Activated CD4-positive, alpha-beta T cell treated with anti-CD3 and anti-CD28 coated beads for 24 hours (primary cell): ENCODE results near the gene MRPS30.
"Not testable (repeated sequence)": the region's sequence is repeated elsewhere in the genome, so short reads cannot be mapped to it uniquely, and the experiment has no call there.

ENCODE experiments used
- DNase-seq, 2 donors: peaks; one replicate each; pipeline ENCODE4 v3.0.0-alpha.2; 2020; ENCODE audit warnings: low read depth in 2 of 2

The MRPS30 gene

DNA sequence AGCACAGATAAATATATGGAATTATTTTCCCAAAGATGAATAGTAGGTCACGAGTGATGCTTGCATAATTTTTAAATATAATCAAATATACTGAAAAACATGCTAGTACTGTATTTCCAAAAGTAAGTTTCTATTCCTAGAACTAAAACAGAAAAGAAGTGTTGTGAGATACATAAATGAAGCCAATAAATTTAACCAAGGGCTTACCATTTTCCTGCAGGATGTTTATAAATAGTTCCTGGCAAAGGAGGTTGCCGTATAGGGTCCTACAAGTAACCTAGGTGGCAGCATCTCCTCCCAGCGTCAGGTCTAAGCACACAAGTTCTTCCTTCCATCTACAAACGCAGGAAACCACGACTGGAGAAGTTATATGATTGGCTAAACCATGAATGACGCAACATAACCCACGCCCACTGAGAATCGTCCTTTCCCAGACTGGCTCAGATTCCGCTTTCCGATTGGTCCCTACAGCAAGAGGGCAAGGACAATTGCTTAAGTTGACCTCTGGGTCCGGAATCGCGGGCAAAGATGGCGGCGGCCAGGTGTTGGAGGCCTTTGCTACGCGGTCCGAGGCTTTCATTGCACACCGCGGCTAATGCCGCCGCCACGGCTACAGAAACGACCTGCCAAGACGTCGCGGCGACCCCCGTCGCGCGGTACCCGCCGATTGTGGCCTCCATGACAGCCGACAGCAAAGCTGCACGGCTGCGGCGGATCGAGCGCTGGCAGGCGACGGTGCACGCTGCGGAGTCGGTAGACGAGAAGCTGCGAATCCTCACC lies at the start of gene MRPS30:
MRPS30 (plus strand) TSS at position 513 of the 780 bp plus-strand sequence; CDS start at position 529, 16 bp downstream.
- peak; percentile 78 to 83 for DNase-seq

DNA sequence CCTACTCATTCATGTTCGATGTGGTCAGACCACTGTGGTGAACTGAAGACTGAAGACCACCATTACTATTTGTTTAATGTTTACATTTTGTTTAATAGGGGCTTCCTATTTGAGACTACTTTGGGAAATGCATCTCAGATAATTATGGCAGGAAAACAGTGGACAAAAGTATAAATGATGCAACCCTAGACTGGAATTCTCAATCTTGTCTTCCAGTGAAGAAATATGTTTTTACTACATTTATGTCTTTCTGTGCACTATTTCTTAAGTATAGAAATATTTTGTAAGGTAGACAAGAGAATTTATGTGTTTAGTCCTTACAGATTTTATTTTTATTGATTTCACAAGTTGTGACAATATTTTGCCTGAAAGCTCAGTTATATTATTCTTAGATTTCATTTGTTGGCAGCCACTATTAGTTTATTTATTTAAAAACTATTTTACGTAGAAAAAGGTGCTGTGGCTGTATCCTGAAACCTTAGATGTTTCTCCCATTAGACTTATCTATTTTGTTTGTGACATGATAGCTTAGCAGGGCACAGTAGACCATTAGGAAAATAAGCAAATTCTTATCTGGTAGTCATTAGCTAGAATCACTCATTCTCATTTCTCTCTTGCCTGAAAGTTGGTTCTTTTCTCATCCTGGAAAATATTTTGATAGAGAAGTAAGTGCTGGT lies 39.4 kb upstream of the MRPS30 start:
- DNase-seq: no peak

DNA sequence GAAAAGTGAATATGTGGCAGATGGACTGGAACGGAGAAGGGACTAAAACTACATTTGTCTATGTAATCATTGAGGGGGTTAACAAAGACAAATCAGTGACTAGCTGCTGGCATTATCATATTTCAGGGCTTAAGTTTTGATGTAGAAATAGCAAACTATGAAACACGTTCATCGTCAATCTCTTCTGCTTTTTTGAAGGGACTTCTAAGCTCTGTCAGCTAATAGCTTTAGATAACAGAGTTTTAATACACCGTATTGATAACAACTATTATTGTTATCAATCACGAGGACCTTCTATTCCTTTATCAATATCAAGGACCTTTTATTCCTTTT lies 38.9 kb upstream of the MRPS30 start:
- no peak for DNase-seq

DNA sequence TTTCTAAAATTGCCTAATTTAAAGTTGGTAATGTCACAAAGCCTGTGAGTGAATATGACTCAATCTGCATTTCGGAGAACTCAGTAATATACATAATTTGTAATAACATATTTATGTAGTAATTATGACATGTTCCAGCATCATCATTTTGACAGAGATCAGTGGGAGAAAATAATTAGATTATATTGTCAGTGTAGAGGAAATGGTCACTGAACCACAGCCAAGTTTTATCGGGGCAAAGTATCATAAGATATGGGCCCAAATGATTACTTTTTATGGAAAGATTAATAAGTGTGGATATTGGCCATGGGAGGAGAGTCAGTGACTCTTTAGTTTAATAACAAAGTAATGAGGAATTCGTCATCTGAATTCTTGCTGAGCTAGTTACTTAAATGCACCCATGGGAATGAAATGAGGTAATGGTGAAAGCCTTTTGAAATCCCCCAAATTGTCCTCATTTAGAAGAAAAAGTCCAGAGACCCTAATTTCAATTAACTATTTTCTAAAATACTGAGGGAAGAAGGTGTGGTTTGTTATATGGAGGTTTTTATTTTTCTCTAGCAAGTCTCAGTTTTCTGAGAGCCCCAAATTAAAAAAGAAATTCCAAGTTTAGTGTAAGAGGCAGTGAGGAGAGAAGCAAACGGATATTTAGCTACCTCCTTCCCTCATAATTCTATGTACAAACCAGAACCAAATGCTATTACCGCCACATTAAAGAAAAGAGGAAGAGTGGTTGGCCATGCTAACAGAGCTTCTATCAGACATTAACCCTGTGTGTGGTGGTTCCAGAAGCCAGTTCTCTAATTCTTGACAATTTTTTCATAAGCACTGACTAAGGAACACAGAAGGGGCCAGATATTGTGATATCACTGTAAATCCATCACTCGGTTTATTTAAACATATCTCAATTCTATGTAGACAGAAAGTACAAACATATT lies 37.7 kb upstream of the MRPS30 start:
- no peak for DNase-seq

DNA sequence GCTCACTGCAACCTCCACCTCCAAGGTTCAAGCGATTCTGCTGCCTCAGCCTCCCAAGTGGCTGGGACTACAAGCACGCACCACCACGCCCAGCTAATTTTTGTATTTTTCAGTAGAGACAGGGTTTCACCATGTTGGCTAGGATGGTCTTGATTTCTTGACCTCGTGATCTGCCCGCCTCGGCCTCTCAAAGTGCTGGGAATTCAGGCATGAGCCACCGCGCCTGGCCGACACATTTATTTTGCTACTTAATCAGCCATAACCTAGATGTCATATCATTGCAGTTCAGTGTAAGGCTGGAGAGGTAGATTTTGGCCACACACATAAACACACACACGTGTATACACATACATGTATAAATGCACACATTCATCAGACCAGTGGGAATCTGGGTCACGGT lies 36.4 kb upstream of the MRPS30 start:
- not testable (repeated sequence) for DNase-seq

DNA sequence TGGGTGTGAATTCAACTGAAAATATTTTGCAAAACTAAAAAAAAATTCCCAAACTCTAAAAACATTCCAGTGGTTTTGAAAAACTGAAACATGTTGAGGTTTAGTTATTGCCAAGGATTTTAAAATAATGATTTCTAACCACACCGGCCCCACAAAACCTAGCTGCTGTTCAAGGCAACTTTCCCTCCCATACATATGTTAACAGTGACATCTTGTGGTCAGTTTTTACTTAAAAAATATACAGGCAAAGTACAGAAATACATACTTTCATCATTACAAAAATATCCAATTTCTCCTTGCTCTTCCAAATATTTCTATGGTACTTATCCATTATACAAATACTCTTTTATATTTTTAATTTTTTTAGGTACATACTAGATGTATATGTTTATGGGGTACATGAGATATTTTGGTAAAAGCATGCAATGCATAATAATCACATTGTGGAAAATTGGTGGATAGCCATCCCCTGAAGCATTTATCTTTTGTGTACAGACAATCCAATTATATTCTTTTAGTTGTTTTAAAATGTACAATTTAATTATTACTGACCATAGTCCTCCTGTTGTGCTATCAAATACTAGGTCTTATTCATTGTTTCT lies 34.4 kb upstream of the MRPS30 start:
- DNase-seq: no peak

DNA sequence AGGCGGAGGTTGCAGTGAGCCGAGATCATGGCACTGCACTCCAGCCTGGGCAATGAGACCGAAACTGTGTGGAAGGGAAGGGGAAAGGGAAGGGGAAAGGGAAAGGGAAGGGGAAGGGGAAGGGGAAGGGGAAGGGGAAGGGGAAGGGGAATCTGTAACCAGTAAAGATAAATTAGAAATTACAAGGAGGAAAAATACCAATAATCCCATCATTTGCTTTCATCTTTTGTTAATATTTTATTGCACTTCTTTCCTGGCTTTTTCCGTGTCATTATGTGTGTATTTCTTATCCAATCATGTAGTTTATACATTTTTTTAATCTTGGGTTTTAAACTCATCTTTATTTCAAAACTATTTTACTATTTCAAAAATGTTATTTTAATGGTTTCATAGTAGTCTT lies 29.6 kb upstream of the MRPS30 start:
- no peak for DNase-seq

DNA sequence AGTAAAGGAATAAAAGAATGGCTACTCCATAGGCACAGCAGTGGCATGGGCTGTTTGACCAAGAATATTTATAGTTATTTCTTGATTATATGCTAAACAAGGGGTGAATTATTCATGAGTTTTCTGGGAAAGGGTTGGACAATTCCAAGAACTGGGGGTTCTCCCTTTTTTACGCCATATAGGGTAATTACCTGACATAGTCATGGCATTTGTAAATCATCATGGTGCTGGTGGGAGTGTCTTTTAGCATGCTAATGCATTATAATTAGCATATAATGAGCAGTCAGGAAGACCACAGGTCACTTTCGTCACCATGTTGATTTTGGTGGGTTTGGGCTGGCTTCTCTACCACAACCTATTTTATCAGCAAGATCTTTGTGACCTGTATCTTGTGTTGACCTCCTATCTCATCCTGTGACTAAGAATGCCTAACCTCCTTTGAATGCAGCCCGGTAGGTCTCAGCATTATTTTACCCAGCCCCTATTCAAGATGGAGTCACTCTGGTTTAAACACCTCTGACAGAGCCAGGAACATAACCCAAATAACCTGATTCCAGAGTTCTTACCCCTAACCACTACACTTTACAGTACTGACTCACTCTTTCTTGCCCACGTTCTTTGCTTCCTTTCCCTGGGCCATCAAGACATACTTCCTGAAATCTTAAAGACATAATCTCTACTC lies 25.0 kb upstream of the MRPS30 start:
- no peak for DNase-seq

DNA sequence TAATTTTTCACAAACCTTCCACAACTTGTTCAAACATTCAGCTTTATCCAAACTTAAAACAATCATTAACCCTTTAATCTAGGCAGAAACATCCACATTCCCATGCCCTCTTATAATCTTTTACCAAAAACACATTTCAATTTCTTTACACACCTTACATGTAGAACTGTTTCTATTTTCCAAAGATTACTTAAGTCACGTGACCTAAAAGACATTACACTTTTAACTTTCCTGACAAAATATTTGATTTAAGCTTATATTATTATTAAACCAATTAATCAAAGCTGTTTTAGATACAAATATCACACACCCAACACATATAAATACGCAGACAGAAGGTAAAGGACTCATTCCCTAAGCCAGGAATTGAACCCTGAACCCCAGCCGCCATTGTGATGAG lies 21.0 kb upstream of the MRPS30 start:
- DNase-seq: no peak

DNA sequence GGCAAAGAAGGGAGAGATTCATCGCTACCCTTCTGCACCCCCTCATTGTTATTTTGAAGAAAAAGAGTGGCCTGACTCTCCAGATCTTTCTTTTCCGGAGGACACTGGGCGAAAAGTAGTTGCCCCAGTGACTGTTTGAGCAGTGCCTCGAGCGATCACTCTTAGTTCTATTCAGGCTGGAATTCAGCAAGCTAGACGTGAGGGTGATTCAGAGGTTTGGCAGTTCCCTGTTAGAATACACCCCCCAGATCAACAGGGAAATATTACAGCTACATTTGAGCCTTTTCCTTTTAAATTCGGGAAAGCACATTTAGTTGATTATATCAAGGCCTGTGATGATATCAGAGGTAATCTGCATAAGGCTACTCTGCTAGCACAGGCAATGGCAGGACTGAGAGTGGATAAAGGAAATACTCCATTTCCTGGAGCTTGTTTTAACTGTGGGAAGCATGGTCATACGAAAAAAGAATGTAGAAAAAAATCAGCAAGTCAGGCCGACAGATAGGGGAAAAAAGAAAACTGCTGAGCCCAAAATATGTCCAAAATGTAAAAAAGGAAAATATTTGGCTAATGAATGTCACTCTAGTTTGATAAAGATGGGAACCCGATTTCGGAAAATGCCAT lies 19.3 kb upstream of the MRPS30 start:
- not testable (repeated sequence) for DNase-seq

DNA sequence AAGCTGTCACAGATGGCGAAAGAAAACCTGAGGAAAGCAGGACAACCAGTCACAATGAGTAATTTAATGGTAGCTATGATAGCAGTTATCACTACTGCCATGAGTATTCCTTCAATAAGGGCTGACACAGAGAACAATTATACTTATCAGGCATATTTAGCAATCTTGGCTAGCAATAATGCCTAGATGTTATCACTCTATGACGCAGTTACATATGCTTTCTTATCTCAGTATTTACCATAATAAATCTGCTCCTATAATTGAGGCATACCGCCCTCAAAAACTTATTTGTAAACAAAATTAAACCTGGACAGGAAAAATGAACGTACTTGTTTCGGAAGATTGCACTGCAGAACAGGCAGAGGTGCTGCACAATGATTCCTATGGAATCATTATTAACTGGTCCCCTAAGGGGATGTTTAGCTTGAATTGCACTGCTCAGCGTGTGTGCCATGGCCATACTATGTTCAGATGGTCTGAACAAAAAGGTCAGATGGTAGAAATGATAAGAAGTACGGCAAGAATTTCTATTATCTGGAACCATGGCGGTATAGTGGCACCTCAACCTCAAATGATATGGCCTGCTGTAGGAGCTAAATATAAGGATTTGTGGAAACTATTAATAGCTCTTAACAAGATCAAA lies 16.6 kb upstream of the MRPS30 start:
- not testable (repeated sequence) for DNase-seq

DNA sequence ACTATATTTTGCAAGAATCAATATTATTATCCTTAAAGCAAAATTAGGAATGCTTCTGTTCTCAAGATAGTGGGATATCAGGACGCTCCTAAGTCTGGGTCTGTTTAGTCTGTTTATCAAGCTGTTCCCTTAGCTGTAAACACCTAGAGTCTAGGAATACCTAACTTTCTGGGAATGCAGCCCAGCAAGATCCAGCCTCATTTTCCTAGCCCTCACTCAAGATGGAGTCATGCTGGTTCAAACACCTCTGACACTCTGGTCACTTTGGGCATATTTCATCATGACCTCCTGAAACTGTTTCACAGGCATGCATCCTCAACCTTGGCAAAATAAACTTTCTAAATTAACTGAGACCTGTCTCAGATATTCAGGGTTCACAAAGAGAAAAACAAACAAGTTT lies 14.4 kb upstream of the MRPS30 start:
- DNase-seq: no peak

DNA sequence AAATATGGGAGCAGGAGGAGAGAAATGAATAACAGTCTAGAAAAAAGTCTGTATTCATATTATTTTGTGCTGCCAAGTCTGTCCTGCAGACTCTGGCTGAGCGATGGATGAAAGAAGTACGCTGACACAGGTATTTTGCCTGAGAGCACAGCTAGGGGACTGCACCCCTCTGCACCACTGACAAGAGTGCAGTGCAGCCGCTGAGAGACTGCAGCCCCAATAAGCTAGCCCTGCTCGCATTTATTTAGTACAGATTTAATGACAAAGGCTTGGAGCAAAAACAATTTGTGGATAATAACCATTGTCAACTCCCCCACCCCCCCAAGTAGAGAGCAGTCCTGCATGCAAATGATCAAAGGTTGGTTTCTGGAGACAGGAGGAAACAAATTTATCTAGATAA lies 13.3 kb upstream of the MRPS30 start:
- DNase-seq: no peak

DNA sequence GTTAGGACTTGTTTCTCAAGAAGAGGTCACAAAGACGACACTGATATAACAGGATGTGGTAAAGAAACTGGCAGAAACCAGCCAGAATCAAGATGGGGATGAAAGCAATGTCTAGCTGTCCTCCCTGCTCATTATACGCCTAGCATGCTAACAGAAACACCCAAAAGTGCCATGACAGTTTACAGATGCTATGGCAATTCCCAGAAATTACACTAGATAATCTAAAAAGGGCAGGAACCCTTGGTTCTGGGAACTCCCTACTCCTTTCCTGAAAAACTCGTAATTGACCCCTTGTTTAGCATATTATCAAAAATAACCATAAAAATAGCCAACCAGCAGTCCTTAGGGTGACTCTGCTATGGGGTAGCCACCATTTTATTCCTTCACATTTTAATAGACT lies 10.9 kb upstream of the MRPS30 start:
- DNase-seq: no peak

DNA sequence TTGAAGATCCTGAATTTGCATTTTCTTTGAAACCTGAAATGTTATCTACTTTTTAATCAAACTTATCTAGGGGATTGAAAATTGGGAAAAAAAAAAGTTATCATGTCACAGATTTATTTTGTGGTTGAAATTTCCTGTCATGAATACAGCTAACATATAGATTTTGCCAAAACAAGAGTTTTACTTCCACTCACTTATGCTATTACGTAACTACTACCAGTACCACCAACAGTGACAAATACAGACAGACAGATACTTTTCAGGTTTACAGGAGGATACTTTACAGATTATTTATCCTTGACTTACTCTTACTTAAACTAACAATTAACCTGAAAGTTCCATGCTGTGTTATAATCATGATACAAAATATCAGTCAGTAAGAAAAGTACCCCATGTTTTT lies 6.8 kb upstream of the MRPS30 start:
- DNase-seq: no peak

DNA sequence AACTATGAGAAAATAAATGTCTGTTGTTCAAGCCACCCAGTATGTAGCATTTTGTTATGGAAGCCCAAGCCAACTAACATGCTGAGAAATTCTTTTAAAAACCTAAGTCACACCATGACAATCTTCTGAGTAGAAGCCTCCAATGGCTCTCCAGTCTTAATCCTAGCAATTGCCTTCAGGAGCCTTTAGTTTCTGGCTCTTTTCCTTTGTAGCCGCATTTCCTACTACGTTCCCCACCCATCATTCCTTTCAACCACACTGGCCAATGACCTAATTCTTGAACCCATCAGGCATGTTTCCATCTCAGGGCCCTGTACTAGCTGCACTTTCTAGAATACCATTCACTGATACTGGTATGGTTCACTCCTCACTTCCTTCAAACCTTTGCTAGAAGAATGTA lies 2.1 kb upstream of the MRPS30 start:
- no peak for DNase-seq

DNA sequence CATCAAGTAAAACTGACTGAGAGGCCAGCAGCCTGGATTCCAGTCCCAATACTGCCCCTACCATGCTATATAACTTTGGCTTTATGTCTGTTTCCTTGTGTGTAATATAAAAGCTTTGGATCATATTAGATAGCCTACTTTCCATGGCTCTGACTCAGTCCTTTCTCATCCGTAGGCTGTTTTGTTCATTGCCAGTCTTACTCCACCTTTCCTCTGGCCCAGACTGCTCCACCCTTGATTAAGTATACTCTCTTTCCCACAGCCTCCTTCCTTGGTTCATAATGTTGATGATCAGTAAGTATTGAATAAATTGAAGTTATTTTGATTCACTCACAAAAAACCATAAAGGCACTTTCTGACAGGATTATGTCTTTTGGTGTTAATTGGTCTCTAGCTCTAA lies 1.5 kb upstream of the MRPS30 start:
- no peak for DNase-seq

DNA sequence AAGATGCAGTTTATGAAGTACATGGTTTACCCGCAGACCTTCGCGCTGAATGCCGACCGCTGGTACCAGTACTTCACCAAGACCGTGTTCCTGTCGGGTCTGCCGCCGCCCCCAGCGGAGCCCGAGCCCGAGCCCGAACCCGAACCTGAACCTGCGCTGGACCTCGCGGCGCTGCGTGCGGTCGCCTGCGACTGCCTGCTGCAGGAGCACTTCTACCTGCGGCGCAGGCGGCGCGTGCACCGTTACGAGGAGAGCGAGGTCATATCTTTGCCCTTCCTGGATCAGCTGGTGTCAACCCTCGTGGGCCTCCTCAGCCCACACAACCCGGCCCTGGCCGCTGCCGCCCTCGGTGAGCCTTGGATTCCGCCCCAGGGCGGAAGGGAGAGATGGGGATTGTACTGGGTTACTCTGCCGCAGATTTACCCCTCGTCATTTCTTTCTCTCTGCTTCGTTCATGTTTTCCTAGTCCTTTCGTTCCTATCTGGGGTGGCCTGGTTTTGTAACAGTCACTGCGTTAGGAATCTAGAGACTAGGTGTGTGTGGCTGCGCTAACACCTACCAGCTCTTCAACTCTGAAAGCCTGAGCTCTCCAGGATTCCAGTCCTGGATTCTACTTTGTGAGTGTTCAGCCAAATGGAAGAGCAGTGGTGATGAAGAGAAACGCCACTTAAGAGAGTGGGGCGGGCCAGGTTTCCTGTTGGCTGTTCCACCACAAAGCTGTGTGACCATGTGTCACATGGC lies 638 bp downstream of the MRPS30 start:
- DNase-seq: peak; percentile 14 to 33

DNA sequence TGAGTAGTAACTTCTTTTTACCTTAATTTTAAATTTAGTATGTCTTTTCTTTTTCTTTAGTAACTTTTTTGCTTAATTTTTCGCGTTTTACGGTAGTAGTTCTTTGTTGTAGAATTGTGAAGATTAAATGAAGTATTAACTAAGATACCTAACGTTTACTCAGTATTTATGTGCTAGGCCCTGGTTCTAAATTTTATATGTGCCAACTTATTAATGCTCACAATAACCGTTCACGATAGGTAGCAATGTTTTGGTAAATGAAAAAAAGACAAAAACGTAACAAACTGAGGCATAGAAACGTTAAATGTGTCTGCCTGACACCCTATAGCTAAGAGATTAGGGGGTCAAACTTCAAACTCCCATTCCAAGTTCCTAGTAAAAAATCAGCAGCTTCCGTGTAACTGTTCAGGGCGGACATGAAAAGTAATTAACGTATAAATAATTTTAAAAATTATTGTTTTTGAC lies 1.2 kb downstream of the MRPS30 start:
- DNase-seq: no peak

DNA sequence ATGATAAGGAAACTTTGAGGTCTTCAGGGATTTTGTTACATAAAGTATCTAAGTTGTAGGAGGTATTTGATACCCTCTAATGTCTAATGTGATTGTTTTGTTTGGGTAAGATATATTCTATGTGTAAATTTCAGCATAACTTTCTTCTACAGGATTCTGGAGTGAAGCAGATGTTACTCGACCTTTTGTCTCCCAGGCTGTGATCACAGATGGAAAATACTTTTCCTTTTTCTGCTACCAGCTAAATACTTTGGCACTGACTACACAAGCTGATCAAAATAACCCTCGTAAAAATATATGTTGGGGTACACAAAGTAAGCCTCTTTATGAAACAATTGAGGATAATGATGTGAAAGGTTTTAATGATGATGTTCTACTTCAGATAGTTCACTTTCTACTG lies 6.0 kb downstream of the MRPS30 start:
- no peak for DNase-seq
